Heart left ventricle (tissue), 16 donors: ENCODE measurements around the gene LMF1. TPM values are rescaled to one million over a fixed set of nuclear protein-coding genes. Genes with fewer than 3 reads are reported as not detected.

Source experiments
- ATAC-seq, 4 donors: fragments of 200-7000 bp; cut with Tn5 transposase; one replicate each; pipeline ENCODE4 v1.9.1; 2020 to 2022; ENCODE audit warnings: moderate library complexity in 4 of 4, mild to moderate bottlenecking in 3 of 4, moderate number of reproducible peaks in 1 of 4
- DNase-seq, 5 donors: peaks; one replicate each; pipeline ENCODE4 v3.0.0-alpha.2; 2020
- H3K27ac ChIP-seq, 12 donors: fragments of 200-600 bp; sonication (generic) in 4 of 12; one replicate each; pipeline versions ENCODE4 v1.5.0 to v1.8.0; 2016 to 2022; ENCODE audit warnings: mild to moderate bottlenecking in 2 of 12
- H3K27me3 ChIP-seq, 9 donors: fragments of 200-600 bp; sonication (generic) in 2 of 9; one replicate each; pipeline versions ENCODE4 v1.5.1 to v1.8.0; 2016 to 2022; ENCODE audit warnings: mild to moderate bottlenecking in 3 of 9
- H3K36me3 ChIP-seq, 9 donors: fragments of 200-600 bp; sonication (generic) in 2 of 9; one replicate each; pipeline versions ENCODE4 v1.5.0 to v1.8.0; 2018 to 2022; ENCODE audit warnings: mild to moderate bottlenecking in 2 of 9
- H3K4me1 ChIP-seq, 12 donors: fragments of 200-600 bp; sonication (generic) in 4 of 12; one replicate each; pipeline versions ENCODE4 v1.5.0 to v1.8.0; 2016 to 2022; ENCODE audit warnings: mild to moderate bottlenecking in 3 of 12
- H3K4me3 ChIP-seq, 12 donors: fragments of 200-600 bp; sonication (generic) in 4 of 12; one replicate each; pipeline versions ENCODE4 v1.5.0 to v1.8.0; 2017 to 2022; ENCODE audit warnings: mild to moderate bottlenecking in 9 of 12, moderate library complexity in 4 of 12
- H3K9me3 ChIP-seq, 12 donors: fragments of 200-600 bp; sonication (generic) in 4 of 12; one replicate each; pipeline versions ENCODE4 v1.5.0 to v1.8.0; 2016 to 2022; ENCODE audit warnings: mild to moderate bottlenecking in 1 of 12
- POLR2A ChIP-seq, 2 donors: fragments of 450-650 bp; IDR thresholded peaks; one replicate each; pipeline ENCODE4 v1.6.1; 2017; ENCODE audit warnings: antibody characterized with exemption in 2 of 2, mild to moderate bottlenecking in 2 of 2, moderate library complexity in 2 of 2
- WGBS, 4 donors: extraction: QIAGEN DNeasy Blood & Tissue Kit in 2 of 4; methylation state at CpG; one replicate each; pipeline versions ENCODE4 v1.1.5 to v1.1.7; 2013 to 2018; 5-methylcytosine and 5-hydroxymethylcytosine counted together
- intact Hi-C, 10 donors: fragments of 100-400 bp; cut with DNase I; formaldehyde crosslinking; loops; one replicate each; pipeline versions ENCODE4 v1.11.1 to v1.14.2; 2022
- polyA plus RNA-seq, 2 donors: library from polyadenylated mRNA; stranded (reverse); fragments of 200-250 nt; gene quantifications; one replicate each; pipeline ENCODE4 v1.2.3, GENCODE V29; 2013
- total RNA-seq, 9 donors: library from RNA; depleted of rRNA in 2 of 9; stranded (reverse); fragments of >200 nt in 2 of 9; fragmentation: NEBNext Ultra II Directional in 3 of 9; extraction: Animal tissue kit (Norgen Biotek cat#: 25700) in 3 of 9; gene quantifications; one replicate each; pipeline versions ENCODE4 v1.1.0 to v1.2.4, GENCODE V29; 2016 to 2023
- TF ChIP-seq, protein P1 (sequence below), 12 donors: fragments of 200-600 bp; sonication (generic) in 4 of 12; IDR thresholded peaks; one replicate each; pipeline versions ENCODE4 v1.5.0 to v1.8.0; 2018 to 2022; ENCODE audit warnings: antibody characterized with exemption in 12 of 12, mild to moderate bottlenecking in 5 of 12
- donor health status: ischemic (EF 13 %, LVEDD 7.1; RV severe dilation, severe dysfunction).
- donor health status: healthy with polysubstance abuse.
- donor health status: DM: no; HTN: yes; CAD: no.
- donor health status: DM: no; HTN: no; CAD: no.
- donor health status: ischemic (EF 25% LVEDD 6.9; RV normal size, moderate dysfunction).
- donor health status: ischemic (EF 25% LVEDD 5.7; RV mildly dilated, moderate dysfunction).
- donor health status: healthy.
- donor health status: DM: yes; HTN: yes; CAD: no.
- donor health status: ischemic (EF 35%, LVEDD 5.7; RV mildly dilated, moderate dysfunction).
- donor health status: nonischemic (EF 11% LVEDD 7.7; RV severe dilation, severe dysfunction).
- donor health status: DM: yes; HTN: yes; CAD: no.
- donor health status: PGD.
- donor health status: ischemic (EF 29% LVEDD 5.4; RV normal size, mild dysfunction).
- donor health status: nonischemic (EF 23%, LVEDD 6.1; RV moderate dilation, normal function).

LMF1 gene
- total and polyA plus RNA-seq, 11 donors: 4.3 to 19.2 (median 7.1) TPM

DNA sequence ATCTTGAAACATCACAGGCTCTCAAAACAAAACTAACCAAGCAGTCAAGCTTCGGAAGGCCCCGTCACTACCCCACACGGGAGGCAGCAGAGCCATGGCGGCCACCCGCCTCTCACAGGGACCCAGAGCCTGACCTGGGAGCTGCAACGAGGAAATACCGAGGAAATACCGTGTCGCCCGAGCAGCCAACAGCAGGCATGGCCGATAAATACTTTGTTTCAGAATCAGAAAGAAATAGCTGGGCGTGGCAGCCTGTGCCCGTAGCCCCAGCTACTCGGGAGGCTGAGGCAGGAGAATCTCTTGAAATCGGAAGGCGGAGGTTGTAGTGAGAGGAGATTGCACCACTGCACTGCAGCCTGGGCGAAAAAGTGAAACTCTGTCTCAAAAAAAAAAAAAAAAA is 6.9 kb downstream of the LMF1 start:
- intact Hi-C loops: no loop called here
- WGBS, 4 donors: 62 to 89% (median 70%) methylated on average over 17 of the region's 17 CpGs
- peak in 1 of 5 donors; percentile 15 for DNase-seq
- TF ChIP-seq, protein P1, sequence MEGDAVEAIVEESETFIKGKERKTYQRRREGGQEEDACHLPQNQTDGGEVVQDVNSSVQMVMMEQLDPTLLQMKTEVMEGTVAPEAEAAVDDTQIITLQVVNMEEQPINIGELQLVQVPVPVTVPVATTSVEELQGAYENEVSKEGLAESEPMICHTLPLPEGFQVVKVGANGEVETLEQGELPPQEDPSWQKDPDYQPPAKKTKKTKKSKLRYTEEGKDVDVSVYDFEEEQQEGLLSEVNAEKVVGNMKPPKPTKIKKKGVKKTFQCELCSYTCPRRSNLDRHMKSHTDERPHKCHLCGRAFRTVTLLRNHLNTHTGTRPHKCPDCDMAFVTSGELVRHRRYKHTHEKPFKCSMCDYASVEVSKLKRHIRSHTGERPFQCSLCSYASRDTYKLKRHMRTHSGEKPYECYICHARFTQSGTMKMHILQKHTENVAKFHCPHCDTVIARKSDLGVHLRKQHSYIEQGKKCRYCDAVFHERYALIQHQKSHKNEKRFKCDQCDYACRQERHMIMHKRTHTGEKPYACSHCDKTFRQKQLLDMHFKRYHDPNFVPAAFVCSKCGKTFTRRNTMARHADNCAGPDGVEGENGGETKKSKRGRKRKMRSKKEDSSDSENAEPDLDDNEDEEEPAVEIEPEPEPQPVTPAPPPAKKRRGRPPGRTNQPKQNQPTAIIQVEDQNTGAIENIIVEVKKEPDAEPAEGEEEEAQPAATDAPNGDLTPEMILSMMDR (IDR thresholded peaks at IDR 0.05): no peak
- TF ChIP-seq POLR2A (IDR thresholded peaks at IDR 0.05): no peak
- ATAC-seq: no peak
- Histone ChIP-seq H3K9me3 (peaks cover 0 to 4% (median 0%) of the 10 kb centered on the region in 12 donors), H3K4me1 (peaks cover 0 to 14% (median 0%) of the 10 kb centered on the region in 12 donors), H3K27me3 (no peaks in the 10 kb centered on the region), H3K4me3 (peak overlapping the region in 3 of 12 donors; percentile 2 to 33 (median 9)), H3K36me3 (peaks cover 0 to 29% (median 2%) of the 10 kb centered on the region in 9 donors), H3K27ac (peak overlapping the region in 2 of 12 donors; percentile 70 to 73)

- Histone ChIP-seq H3K4me1 (peaks cover 0 to 7% (median 0%) of the 10 kb centered on the region in 12 donors), H3K27ac (peak overlapping the region in 2 of 12 donors; percentile 70 to 73), H3K4me3 (peak overlapping the region in 1 of 12 donors; percentile 33), H3K9me3 (peaks cover 0 to 4% (median 0%) of the 10 kb centered on the region in 12 donors), H3K27me3 (no peaks in the 10 kb centered on the region), H3K36me3 (peaks cover 0 to 27% (median 2%) of the 10 kb centered on the region in 9 donors)
- WGBS, 4 donors: 84 to 91% (median 88%) methylated on average over 23 of the region's 23 CpGs
- ATAC-seq: peak in 1 of 4 donors; percentile 19
- TF ChIP-seq, protein P1 (IDR thresholded peaks at IDR 0.05): no peak
- TF ChIP-seq POLR2A (IDR thresholded peaks at IDR 0.05): no peak
- peak in 1 of 5 donors; percentile 22 for DNase-seq
- intact Hi-C loops: no loop called here
Measured at GRCh38 chr16:962901-963814, 7.6 kb downstream of the LMF1 start.

DNA sequence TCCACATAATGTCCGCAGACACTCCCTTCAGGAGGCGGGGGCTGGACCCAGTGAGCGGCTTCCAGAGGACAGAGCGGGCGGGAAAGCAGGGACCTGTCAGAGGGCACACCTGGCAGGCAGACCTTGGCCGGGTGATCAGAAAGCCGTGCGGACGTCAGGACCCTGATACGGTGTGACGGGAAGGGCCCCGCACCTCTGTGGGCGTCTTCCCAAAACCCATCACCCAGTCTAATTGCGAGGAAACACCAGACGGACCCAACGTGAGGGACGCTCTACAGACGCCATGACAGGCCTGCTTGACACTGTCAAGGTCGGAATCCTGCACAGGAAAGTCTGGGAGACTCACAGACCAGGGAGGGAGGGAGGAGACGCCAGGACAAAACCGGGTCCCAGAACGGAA is 8.4 kb downstream of the LMF1 start:
- no peak for DNase-seq
- Histone ChIP-seq H3K27me3 (no peaks in the 10 kb centered on the region), H3K4me1 (peaks cover 0 to 7% (median 0%) of the 10 kb centered on the region in 12 donors), H3K9me3 (peaks cover 0 to 8% (median 0%) of the 10 kb centered on the region in 12 donors), H3K27ac (no peak overlapping the region), H3K36me3 (peaks cover 0 to 19% (median under 1%) of the 10 kb centered on the region in 9 donors), H3K4me3 (no peak overlapping the region)
- no peak for ATAC-seq
- 86 to 91% (median 89%) methylated on average over 22 of the region's 22 CpGs for WGBS, 4 donors
- intact Hi-C loops: no loop called here
- TF ChIP-seq POLR2A (IDR thresholded peaks at IDR 0.05): no peak
- TF ChIP-seq, protein P1 (IDR thresholded peaks at IDR 0.05): no peak
